IPS-18c (cell line): ENCODE results near the gene RRP8.

Experiments used
- H3K4me3 ChIP-seq: 2 replicates; pipeline ENCODE4 v1.7.0; 2013; ENCODE audit warnings: low read depth, mild to moderate bottlenecking, low read length, moderate library complexity; ENCODE audit not compliant: insufficient read depth
- H3K9me3 ChIP-seq: one replicate; pipeline ENCODE4 v1.6.1; 2013; ENCODE audit warnings: mild to moderate bottlenecking, low read length, moderate library complexity; ENCODE audit not compliant: control insufficient read depth, insufficient read depth

The RRP8 gene

GRCh38 chr11:6611092-6611962 lies 7.9 kb upstream of the RRP8 start:
- peak overlapping the region; percentile 90 for H3K4me3 ChIP-seq
- no peaks in the 10 kb centered on the region for H3K9me3 ChIP-seq

GRCh38 chr11:6610591-6610990 lies 7.2 kb upstream of the RRP8 start:
- H3K4me3 ChIP-seq: no peak overlapping the region
- no peaks in the 10 kb centered on the region for H3K9me3 ChIP-seq

GRCh38 chr11:6609502-6610015 lies 6.1 kb upstream of the RRP8 start:
- H3K4me3 ChIP-seq: no peak overlapping the region
- H3K9me3 ChIP-seq: no peaks in the 10 kb centered on the region

- Histone ChIP-seq H3K4me3 (no peak overlapping the region), H3K9me3 (no peaks in the 10 kb centered on the region)
Observed at GRCh38 chr11:6608726-6609501, 5.5 kb upstream of the RRP8 start.

GRCh38 chr11:6608011-6608410 lies 4.6 kb upstream of the RRP8 start:
- Histone ChIP-seq H3K9me3 (no peaks in the 10 kb centered on the region), H3K4me3 (no peak overlapping the region)

- Histone ChIP-seq H3K4me3 (no peak overlapping the region), H3K9me3 (no peaks in the 10 kb centered on the region)
Observed at GRCh38 chr11:6607190-6607795, 3.9 kb upstream of the RRP8 start.

- Histone ChIP-seq H3K4me3 (peak overlapping the region; percentile 16; the same call in 1 of the 2 replicates), H3K9me3 (no peaks in the 10 kb centered on the region)
Observed at GRCh38 chr11:6606471-6607189, 3.2 kb upstream of the RRP8 start.

GRCh38 chr11:6604790-6605189 lies 1.4 kb upstream of the RRP8 start:
- Histone ChIP-seq H3K9me3 (no peaks in the 10 kb centered on the region), H3K4me3 (peak overlapping the region; percentile 96)

GRCh38 chr11:6604081-6604626 lies 738 bp upstream of the RRP8 start:
- H3K9me3 ChIP-seq: no peaks in the 10 kb centered on the region
- peak overlapping the region; percentile 96 for H3K4me3 ChIP-seq

GRCh38 chr11:6602096-6602940 lies 1.1 kb downstream of the RRP8 start:
- no peaks in the 10 kb centered on the region for H3K9me3 ChIP-seq
- H3K4me3 ChIP-seq: peak overlapping the region; percentile 96

GRCh38 chr11:6601041-6601461 lies 2.4 kb downstream of the RRP8 start:
- no peaks in the 10 kb centered on the region for H3K9me3 ChIP-seq
- no peak overlapping the region for H3K4me3 ChIP-seq

- Histone ChIP-seq H3K9me3 (no peaks in the 10 kb centered on the region), H3K4me3 (no peak overlapping the region)
Observed at GRCh38 chr11:6599881-6600390, 3.5 kb downstream of the RRP8 start.

GRCh38 chr11:6599449-6599848 lies 4.0 kb downstream of the RRP8 start:
- Histone ChIP-seq H3K9me3 (no peaks in the 10 kb centered on the region), H3K4me3 (no peak overlapping the region)

GRCh38 chr11:6598555-6598954 lies 4.9 kb downstream of the RRP8 start:
- Histone ChIP-seq H3K4me3 (no peak overlapping the region), H3K9me3 (no peaks in the 10 kb centered on the region)

GRCh38 chr11:6596239-6596877 lies 7.1 kb downstream of the RRP8 start:
- Histone ChIP-seq H3K4me3 (no peak overlapping the region), H3K9me3 (no peaks in the 10 kb centered on the region)
